Measurements from ENCODE around the gene SNPH. TPM values are rescaled to one million over a fixed set of nuclear protein-coding genes. Genes with fewer than 3 reads are reported as not detected.
A peak's percentile ranks its signal among the peaks of the same experiment; 100 is the strongest.

The SNPH gene
- total RNA-seq, 1 donor from 2014 or later: 0.43 TPM

DNA sequence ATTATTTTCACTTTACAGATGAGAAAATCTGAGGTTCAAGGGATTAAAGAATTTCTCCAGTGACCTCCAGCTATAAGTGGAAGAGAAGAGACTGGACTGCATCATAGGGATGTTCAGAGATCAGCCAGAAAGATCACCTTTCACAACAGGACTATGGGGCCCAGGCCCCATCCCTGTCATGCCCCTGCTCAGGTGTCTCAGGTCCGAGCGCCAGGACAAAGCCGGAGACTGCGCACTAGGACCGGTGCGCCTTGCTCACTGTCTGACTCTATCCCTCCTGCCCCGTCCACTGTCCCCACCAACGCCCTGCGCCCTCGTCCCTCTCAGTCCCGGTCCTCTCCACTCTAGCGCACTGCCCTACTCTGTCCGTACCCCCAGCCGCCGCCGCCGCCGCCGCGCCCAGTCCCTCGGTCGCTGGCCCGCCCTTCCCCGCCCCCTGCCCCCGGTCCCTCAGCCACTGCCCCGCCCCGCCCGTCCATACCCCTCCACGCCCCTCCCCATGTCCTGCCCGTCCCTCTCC is 40.8 kb upstream of the SNPH start:
- TF ChIP-seq EZH2 (IDR thresholded peaks at IDR 0.05): no peak
- TF ChIP-seq, protein P1, sequence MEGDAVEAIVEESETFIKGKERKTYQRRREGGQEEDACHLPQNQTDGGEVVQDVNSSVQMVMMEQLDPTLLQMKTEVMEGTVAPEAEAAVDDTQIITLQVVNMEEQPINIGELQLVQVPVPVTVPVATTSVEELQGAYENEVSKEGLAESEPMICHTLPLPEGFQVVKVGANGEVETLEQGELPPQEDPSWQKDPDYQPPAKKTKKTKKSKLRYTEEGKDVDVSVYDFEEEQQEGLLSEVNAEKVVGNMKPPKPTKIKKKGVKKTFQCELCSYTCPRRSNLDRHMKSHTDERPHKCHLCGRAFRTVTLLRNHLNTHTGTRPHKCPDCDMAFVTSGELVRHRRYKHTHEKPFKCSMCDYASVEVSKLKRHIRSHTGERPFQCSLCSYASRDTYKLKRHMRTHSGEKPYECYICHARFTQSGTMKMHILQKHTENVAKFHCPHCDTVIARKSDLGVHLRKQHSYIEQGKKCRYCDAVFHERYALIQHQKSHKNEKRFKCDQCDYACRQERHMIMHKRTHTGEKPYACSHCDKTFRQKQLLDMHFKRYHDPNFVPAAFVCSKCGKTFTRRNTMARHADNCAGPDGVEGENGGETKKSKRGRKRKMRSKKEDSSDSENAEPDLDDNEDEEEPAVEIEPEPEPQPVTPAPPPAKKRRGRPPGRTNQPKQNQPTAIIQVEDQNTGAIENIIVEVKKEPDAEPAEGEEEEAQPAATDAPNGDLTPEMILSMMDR (IDR thresholded peaks at IDR 0.05): no peak
- no peak for TF ChIP-seq EZH2phosphoT487 (IDR thresholded peaks at IDR 0.05)
- Mint-ChIP-seq H3K27ac (no peak overlapping the region), H3K4me3 (peak overlapping the region; percentile 85), H3K36me3 (no peaks in the 10 kb centered on the region), H3K4me1 (no peaks in the 10 kb centered on the region), H3K9me3 (no peaks in the 10 kb centered on the region), H3K27me3 (ENCODE audit: insufficient read depth, low read depth) (peaks cover 12% of the 10 kb centered on the region)
- Histone ChIP-seq H3K27me3 (peaks cover 63% of the 10 kb centered on the region), H3K36me3 (no peaks in the 10 kb centered on the region), H3K79me2 (ENCODE audit: low read depth) (no peaks in the 10 kb centered on the region), H3K4me3 (peak overlapping the region; percentile 52), H3K4me2 (peak overlapping the region; percentile 76), H3K4me1 (no peaks in the 10 kb centered on the region), H3K9ac (no peak overlapping the region), H3K9me3 (ENCODE audit: low read depth) (no peaks in the 10 kb centered on the region), H3F3A (ENCODE audit: low read depth) (peaks cover 17% of the 10 kb centered on the region), H4K20me1 (ENCODE audit: low read depth) (no peaks in the 10 kb centered on the region), H2AFZ (replicated peaks) (peak overlapping the region; percentile 83), H3K27ac (no peak overlapping the region)
- DNase-seq (ENCODE audit: low spot score): peak; percentile 95

DNA sequence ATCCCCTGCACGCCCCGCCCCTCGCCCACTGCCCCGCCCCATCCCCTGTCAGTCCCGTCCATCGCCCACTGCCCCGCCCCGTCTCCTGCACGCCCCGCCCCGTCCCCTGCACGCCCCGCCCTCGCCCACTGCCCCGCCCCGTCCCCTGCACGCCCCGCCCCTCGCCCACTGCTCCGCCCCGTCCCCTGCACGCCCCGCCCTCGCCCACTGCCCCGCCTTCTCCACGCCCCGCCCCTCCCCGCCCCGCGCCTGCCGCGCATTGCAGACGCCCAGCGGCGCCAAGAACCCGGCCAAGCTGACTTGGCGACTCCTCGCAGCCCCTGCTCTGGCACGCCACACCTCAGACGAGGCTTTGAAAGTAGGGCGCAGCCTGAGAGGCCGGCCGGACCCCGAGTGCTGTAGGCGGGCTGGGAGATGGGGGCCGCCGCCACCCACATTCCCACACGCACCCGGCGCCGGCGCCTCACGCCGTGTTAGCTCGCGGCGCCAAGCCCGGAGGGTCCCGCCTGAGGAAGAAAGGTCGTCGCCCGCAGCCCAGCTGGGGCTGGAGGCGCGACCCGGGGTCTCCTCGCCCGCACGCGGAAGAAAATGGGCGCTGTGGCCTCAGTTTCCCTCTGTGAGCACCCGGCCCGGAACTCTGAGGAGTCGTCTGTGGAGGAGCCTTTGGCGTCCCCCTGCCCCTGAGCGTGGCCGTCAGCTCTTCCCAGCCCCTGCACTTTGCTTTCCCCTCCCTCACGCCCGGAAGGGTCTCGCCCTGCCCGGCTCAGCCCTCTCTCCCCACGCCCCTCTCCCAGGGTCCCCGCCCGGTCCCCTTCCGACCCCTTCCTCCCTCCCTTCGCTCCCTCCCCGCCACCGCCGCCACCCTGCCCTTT is 40.1 kb upstream of the SNPH start, which contains the start of gene RAD21L1:
Gene RAD21L1, plus strand, starts transcription at position 262 of the 872 bp plus-strand sequence. CDS start 2,410 bp downstream, outside the sequence.
- no peak within 1 kb of the TSS for H3K27ac Mint-ChIP-seq
- peak within 1 kb of the TSS; percentile 100 for H2AFZ ChIP-seq (replicated peaks)
- no peaks in the 10 kb centered on the region for H3K9me3 Mint-ChIP-seq
- TF ChIP-seq EZH2phosphoT487 (IDR thresholded peaks at IDR 0.05): peak; percentile 37
- TF ChIP-seq, protein P1 (IDR thresholded peaks at IDR 0.05): no peak
- TF ChIP-seq EZH2 (IDR thresholded peaks at IDR 0.05): peak; percentile 11
- H3K36me3 ChIP-seq: no peaks in the 10 kb centered on the region
- no peaks in the 10 kb centered on the region for H3K4me1 Mint-ChIP-seq
- H3K27ac ChIP-seq: no peak within 1 kb of the TSS
- peaks cover 12% of the 10 kb centered on the region for H3K27me3 Mint-ChIP-seq (ENCODE audit: insufficient read depth, low read depth)
- no peaks in the 10 kb centered on the region for H3K9me3 ChIP-seq (ENCODE audit: low read depth)
- peaks cover 17% of the 10 kb centered on the region for H3F3A ChIP-seq (ENCODE audit: low read depth)
- H3K9ac ChIP-seq: no peak within 1 kb of the TSS
- H3K79me2 ChIP-seq (ENCODE audit: low read depth): no peaks in the 10 kb centered on the region
- peak; percentile 94 for DNase-seq (ENCODE audit: low spot score)
- peaks cover 70% of the 10 kb centered on the region for H3K27me3 ChIP-seq
- peak within 1 kb of the TSS; percentile 67 for H3K4me3 ChIP-seq
- no peaks in the 10 kb centered on the region for H3K36me3 Mint-ChIP-seq
- no peaks in the 10 kb centered on the region for H4K20me1 ChIP-seq (ENCODE audit: low read depth)
- peak within 1 kb of the TSS; percentile 88 for H3K4me2 ChIP-seq
- H3K4me3 Mint-ChIP-seq: peak within 1 kb of the TSS; percentile 89
- no peaks in the 10 kb centered on the region for H3K4me1 ChIP-seq

DNA sequence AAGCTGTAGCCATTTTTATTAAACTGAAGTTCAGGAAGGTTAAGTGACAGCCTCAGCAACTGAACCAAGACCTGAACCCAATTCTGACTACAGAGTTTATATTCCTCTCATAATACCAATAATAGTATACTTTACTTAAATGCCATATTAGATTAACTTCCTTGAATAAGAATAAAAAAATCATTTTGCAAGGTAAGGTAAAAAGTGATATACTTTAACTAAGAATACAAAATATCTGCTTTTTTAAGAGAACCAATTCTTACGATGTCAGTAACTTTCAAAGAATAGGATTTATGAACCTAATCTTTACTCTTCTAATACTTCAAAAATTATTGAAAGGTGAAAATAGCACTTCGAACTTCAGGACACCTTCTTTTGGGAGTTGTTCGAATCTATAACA is 36.6 kb upstream of the SNPH start:
- no peaks in the 10 kb centered on the region for H4K20me1 ChIP-seq (ENCODE audit: low read depth)
- Mint-ChIP-seq H3K27ac (no peak overlapping the region), H3K27me3 (ENCODE audit: insufficient read depth, low read depth) (peaks cover 9% of the 10 kb centered on the region), H3K9me3 (no peaks in the 10 kb centered on the region), H3K4me1 (no peaks in the 10 kb centered on the region), H3K36me3 (no peaks in the 10 kb centered on the region), H3K4me3 (no peak overlapping the region)
- no peaks in the 10 kb centered on the region for H3K9me3 ChIP-seq (ENCODE audit: low read depth)
- TF ChIP-seq EZH2 (IDR thresholded peaks at IDR 0.05): no peak
- TF ChIP-seq EZH2phosphoT487 (IDR thresholded peaks at IDR 0.05): no peak
- TF ChIP-seq, protein P1 (IDR thresholded peaks at IDR 0.05): no peak
- no peak overlapping the region for H3K4me2 ChIP-seq
- no peak overlapping the region for H3K4me3 ChIP-seq
- H3K4me1 ChIP-seq: no peaks in the 10 kb centered on the region
- peaks cover 17% of the 10 kb centered on the region for H3F3A ChIP-seq (ENCODE audit: low read depth)
- H3K36me3 ChIP-seq: no peaks in the 10 kb centered on the region
- H3K27ac ChIP-seq: no peak overlapping the region
- no peaks in the 10 kb centered on the region for H3K79me2 ChIP-seq (ENCODE audit: low read depth)
- H2AFZ ChIP-seq (replicated peaks): no peak overlapping the region
- no peak overlapping the region for H3K9ac ChIP-seq
- no peak for DNase-seq (ENCODE audit: low spot score)
- H3K27me3 ChIP-seq: peaks cover 86% of the 10 kb centered on the region

Data from neural progenitor cell (in vitro differentiated cells).